Lower leg skin (tissue), 3 donors: Measurements from ENCODE around the gene CDON.

Experiments used
- POLR2A ChIP-seq, 2 donors: fragments of 450-650 bp; IDR thresholded peaks; one replicate each; pipeline ENCODE4 v1.6.1; 2016 to 2017; ENCODE audit warnings: antibody characterized with exemption in 2 of 2, mild to moderate bottlenecking in 1 of 2, moderate library complexity in 1 of 2
- TF ChIP-seq, protein P1 (sequence below), 3 donors: fragments of 450-650 bp; IDR thresholded peaks; one replicate each; pipeline ENCODE4 v1.5.1; 2016; ENCODE audit warnings: antibody characterized with exemption in 3 of 3, mild to moderate bottlenecking in 3 of 3, moderate library complexity in 2 of 3

DNA sequence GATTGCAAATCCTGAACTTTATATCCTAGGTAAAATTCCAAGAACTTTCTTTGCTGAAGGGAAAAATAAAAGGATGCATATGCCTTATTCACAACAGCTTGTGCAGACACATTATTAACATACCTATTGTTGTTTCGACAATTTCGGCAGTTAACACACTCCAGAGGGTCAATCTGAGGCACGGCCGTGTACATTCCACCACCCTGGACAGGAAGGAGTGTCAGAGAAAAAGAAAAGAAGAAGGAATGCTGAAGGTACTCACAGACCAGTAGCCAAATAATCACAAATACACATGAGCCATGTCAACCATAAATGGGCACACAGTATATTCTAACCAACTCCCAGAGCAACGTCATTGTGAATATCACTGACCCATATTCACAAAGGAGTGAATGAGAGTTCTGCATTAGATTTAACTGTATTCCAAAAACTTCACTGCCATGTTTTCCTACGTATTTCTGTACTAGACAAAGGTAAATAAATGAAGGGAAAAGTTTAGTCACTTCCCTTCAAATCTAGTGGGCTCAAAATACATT lies 84.4 kb downstream of the CDON start:
- TF ChIP-seq, protein P1, sequence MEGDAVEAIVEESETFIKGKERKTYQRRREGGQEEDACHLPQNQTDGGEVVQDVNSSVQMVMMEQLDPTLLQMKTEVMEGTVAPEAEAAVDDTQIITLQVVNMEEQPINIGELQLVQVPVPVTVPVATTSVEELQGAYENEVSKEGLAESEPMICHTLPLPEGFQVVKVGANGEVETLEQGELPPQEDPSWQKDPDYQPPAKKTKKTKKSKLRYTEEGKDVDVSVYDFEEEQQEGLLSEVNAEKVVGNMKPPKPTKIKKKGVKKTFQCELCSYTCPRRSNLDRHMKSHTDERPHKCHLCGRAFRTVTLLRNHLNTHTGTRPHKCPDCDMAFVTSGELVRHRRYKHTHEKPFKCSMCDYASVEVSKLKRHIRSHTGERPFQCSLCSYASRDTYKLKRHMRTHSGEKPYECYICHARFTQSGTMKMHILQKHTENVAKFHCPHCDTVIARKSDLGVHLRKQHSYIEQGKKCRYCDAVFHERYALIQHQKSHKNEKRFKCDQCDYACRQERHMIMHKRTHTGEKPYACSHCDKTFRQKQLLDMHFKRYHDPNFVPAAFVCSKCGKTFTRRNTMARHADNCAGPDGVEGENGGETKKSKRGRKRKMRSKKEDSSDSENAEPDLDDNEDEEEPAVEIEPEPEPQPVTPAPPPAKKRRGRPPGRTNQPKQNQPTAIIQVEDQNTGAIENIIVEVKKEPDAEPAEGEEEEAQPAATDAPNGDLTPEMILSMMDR (IDR thresholded peaks at IDR 0.05): no peak
- TF ChIP-seq POLR2A (IDR thresholded peaks at IDR 0.05): no peak
